ENCODE measurements around the gene LRRC4C. TPM values are rescaled to one million over a fixed set of nuclear protein-coding genes. Genes with fewer than 3 reads are reported as not detected.

LRRC4C gene
- 9.3 TPM for polyA plus RNA-seq (2013, experiment 1 of 4)
- polyA plus RNA-seq (2013, experiment 2 of 4) = 4.4 TPM
- 5.1 TPM for polyA plus RNA-seq (2013, experiment 3 of 4)
- polyA plus RNA-seq (2013, experiment 4 of 4) = 6.3 TPM

DNA sequence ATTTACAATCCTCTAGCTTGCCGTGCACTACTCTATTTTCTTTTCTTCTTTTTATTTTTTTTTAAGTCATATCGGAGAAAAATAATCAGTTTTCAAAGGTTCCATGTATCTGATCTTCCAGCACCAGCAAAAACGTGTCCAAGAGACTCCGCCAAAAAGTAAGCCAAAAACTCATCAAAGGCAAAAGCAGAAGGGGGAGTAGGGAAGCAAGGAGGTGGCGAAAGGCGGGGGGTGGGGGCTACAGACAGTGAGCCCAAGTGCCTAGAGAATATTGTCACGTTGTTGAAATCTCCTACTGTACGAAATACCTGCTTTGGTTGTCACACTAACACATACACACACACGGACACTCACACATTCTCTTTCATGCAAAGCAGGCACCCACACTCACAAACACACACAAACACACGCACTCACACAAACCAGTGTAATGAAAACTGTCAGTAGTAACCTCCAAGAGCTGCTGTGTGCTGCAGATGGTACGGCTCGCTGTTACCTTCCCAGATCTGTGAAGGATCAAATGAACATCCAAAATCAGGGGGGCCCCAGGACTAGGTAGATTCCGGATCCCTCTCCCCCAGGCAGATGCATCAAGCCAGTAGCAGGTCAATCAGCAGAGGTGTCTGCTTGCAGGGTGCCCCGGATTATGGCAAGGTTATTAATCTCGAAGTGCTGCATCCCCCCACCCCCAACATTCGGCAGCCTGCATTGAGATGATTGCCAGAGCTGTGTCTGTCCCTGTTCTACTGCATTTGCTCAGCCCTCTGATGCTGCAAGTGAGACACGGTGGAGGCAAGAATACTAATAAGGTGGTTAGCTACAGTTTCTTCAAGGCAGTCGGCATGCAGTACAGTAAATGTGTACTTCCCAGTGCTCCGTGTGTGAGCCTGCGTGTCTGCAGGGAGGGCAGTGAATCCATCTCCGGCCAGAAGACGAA, at the start of gene LRRC4C:
Gene LRRC4C, minus strand, starts transcription at position 188 of the 937 bp plus-strand sequence.
- Histone ChIP-seq H3K4me1 (ENCODE audit: control insufficient read depth, insufficient read depth, low read length) (peaks cover 37% of the 10 kb centered on the region), H3K36me3 (ENCODE audit: control insufficient read depth, insufficient read depth, low read length) (no peaks in the 10 kb centered on the region), H3K27me3 (ENCODE audit: control insufficient read depth, insufficient read depth, low read length, poor library complexity, severe bottlenecking) (no peaks in the 10 kb centered on the region), H3K27ac (ENCODE audit: insufficient read depth, low read depth, low read length, poor library complexity, severe bottlenecking) (no peak within 1 kb of the TSS), H3K4me3 (ENCODE audit: insufficient read depth, low read depth, low read length) (no peak within 1 kb of the TSS), H3K9me3 (ENCODE audit: control insufficient read depth, low read length) (no peaks in the 10 kb centered on the region)
- WGBS, 2 experiments = 83 to 85% methylated on average over 22 of the region's 22 CpGs

DNA sequence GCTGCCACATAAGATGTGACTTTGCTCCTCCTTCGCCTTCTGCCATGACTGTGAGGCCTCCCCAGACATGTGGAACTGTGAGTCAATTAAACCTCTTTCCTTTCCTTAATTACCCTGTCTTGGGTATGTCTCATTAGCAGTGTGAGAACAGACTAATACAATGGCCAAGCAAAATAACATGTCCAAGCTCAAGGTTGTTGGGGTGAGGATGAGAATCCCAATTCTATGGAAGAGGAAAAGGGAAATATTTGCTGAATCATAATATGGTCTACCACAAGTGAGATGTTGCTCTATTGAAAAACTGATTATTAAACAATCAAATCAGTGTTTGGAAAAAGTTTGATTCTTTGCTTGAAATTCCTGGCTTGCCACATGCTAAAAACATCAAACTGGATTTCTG, 48.7 kb upstream of the LRRC4C start:
- H3K36me3 ChIP-seq (ENCODE audit: control insufficient read depth, insufficient read depth, low read length) = no peaks in the 10 kb centered on the region
- WGBS, 2 experiments = 86 to 93% methylated on average over 1 of the region's 1 CpG

DNA sequence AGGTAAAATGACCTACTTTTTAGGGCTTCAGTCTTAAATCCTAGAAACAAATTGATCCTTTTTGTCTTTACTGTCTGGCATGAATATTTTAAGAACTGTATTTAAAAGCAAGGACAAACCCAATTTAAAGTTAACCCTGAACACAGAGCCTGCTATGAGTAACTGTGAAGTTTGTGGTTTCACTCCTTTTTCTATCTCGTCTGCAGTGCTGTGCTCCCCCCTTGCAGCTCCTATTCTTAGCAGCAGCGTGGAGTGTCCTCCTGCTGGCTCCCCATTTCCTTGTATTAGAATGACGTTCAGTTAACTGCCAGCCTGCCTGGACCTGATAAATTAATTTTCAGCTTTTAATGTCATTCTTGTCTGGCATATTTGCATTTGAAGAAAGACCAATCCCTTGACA, 40.0 kb upstream of the LRRC4C start:
- Histone ChIP-seq H3K4me3 (ENCODE audit: insufficient read depth, low read depth, low read length) (no peak overlapping the region), H3K9me3 (ENCODE audit: control insufficient read depth, low read length) (no peaks in the 10 kb centered on the region), H3K27me3 (ENCODE audit: control insufficient read depth, insufficient read depth, low read length, poor library complexity, severe bottlenecking) (no peaks in the 10 kb centered on the region), H3K36me3 (ENCODE audit: control insufficient read depth, insufficient read depth, low read length) (no peaks in the 10 kb centered on the region), H3K4me1 (ENCODE audit: control insufficient read depth, insufficient read depth, low read length) (peaks cover 21% of the 10 kb centered on the region), H3K27ac (ENCODE audit: insufficient read depth, low read depth, low read length, poor library complexity, severe bottlenecking) (no peak overlapping the region)
- WGBS, 2 experiments = 18 to 22% methylated on average over 3 of the region's 3 CpGs

More for the DNA sequence above, 48.7 kb upstream of the LRRC4C start:
- Histone ChIP-seq H3K4me1 (ENCODE audit: control insufficient read depth, insufficient read depth, low read length) (peaks cover 4% of the 10 kb centered on the region), H3K27ac (ENCODE audit: insufficient read depth, low read depth, low read length, poor library complexity, severe bottlenecking) (no peak overlapping the region), H3K27me3 (ENCODE audit: control insufficient read depth, insufficient read depth, low read length, poor library complexity, severe bottlenecking) (no peaks in the 10 kb centered on the region), H3K9me3 (ENCODE audit: control insufficient read depth, low read length) (no peaks in the 10 kb centered on the region), H3K4me3 (ENCODE audit: insufficient read depth, low read depth, low read length) (no peak overlapping the region)

DNA sequence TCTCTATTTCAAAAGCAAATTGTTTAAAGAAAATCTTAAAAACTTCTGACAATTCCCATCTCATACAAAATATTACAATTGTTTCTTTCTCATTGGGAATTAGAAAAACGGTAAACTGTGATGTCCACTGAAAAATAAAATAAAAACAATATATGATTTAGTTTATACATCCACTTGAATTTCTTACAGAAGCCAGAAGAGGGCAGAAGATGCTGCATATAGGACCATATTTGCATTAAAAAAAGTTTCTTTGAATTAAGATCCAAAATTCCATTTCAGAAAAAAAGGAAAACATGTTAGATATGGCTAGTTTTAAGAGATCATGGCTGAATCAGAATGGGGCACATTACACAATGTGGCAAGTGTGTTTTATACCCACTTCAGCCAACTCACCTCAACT, 39.3 kb upstream of the LRRC4C start:
- Histone ChIP-seq H3K4me1 (ENCODE audit: control insufficient read depth, insufficient read depth, low read length) (peaks cover 21% of the 10 kb centered on the region), H3K36me3 (ENCODE audit: control insufficient read depth, insufficient read depth, low read length) (no peaks in the 10 kb centered on the region), H3K4me3 (ENCODE audit: insufficient read depth, low read depth, low read length) (no peak overlapping the region), H3K27me3 (ENCODE audit: control insufficient read depth, insufficient read depth, low read length, poor library complexity, severe bottlenecking) (no peaks in the 10 kb centered on the region), H3K27ac (ENCODE audit: insufficient read depth, low read depth, low read length, poor library complexity, severe bottlenecking) (peak overlapping the region; percentile 64), H3K9me3 (ENCODE audit: control insufficient read depth, low read length) (no peaks in the 10 kb centered on the region)
- no CpG with 5 or more reads among the region's 1 CpG for WGBS, 2 experiments

DNA sequence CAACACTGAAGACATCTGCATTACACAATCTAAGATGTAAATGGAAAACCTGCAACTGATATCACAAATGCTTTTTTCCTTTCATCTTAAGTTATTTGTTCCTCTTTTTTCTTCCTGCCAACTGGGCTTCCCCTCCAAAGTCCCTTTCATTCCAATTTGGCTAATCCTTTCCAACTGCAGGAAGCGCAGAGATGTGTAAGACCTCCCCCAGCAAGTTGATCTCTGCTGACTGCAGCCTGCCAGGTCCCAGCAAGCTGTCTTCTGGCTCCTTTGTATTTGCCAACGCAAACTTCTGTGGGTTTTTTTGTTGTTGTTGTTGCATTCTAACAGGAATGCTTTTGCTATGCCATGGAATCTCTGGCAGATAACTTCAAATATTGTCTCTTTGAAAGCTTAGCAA, 38.5 kb upstream of the LRRC4C start:
- H3K27ac ChIP-seq (ENCODE audit: insufficient read depth, low read depth, low read length, poor library complexity, severe bottlenecking) = peak overlapping the region; percentile 64
- WGBS, 2 experiments = 0 to 4% methylated on average over 2 of the region's 2 CpGs
- no peak overlapping the region for H3K4me3 ChIP-seq (ENCODE audit: insufficient read depth, low read depth, low read length)

DNA sequence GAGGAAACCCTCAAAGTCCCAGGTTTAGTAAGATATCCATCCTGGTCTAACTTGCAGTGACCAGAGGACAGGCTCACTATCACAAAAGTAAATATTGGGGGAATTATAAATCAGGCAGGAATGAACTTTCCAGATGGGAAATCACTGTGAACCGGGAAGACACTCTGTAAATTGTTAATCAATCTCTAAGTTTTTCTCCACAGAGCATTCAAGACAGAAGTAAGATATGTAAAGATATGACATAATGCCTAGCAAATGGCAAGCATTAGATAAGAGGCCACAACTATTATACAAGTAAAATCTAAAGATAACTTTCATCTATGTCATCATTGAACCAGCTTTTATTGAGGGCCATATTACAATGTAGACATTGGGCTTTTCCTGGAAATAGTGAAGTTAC, 35.3 kb upstream of the LRRC4C start:
- Histone ChIP-seq H3K27ac (ENCODE audit: insufficient read depth, low read depth, low read length, poor library complexity, severe bottlenecking) (no peak overlapping the region), H3K9me3 (ENCODE audit: control insufficient read depth, low read length) (no peaks in the 10 kb centered on the region), H3K27me3 (ENCODE audit: control insufficient read depth, insufficient read depth, low read length, poor library complexity, severe bottlenecking) (no peaks in the 10 kb centered on the region), H3K4me1 (ENCODE audit: control insufficient read depth, insufficient read depth, low read length) (peaks cover 20% of the 10 kb centered on the region), H3K4me3 (ENCODE audit: insufficient read depth, low read depth, low read length) (no peak overlapping the region), H3K36me3 (ENCODE audit: control insufficient read depth, insufficient read depth, low read length) (no peaks in the 10 kb centered on the region)
- WGBS, 2 experiments = 60 to 100% methylated on average over 1 of the region's 1 CpG

More for the DNA sequence above, 38.5 kb upstream of the LRRC4C start:
- no peaks in the 10 kb centered on the region for H3K9me3 ChIP-seq (ENCODE audit: control insufficient read depth, low read length)
- H3K27me3 ChIP-seq (ENCODE audit: control insufficient read depth, insufficient read depth, low read length, poor library complexity, severe bottlenecking) = no peaks in the 10 kb centered on the region
- H3K4me1 ChIP-seq (ENCODE audit: control insufficient read depth, insufficient read depth, low read length) = peaks cover 21% of the 10 kb centered on the region
- H3K36me3 ChIP-seq (ENCODE audit: control insufficient read depth, insufficient read depth, low read length) = no peaks in the 10 kb centered on the region

DNA sequence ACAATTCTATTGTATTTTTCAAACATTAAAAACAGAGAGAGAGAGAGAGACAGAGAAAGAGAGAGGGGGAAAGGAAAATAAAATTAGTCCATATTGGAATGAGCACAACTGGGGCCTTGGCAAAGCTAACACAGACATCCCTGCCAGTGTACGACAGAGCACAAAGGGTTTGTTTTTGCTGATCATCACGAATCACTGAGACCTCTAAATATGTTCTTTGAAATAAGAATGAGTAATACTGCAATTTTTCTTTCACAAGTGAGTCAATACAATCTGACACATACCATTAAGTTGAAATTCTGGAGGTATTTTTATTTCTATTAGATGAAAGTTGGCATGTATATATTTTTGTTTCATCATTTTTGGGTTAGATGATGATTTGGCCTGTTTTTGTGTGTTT, 27.0 kb upstream of the LRRC4C start:
- no peak overlapping the region for H3K4me3 ChIP-seq (ENCODE audit: insufficient read depth, low read depth, low read length)
- no peaks in the 10 kb centered on the region for H3K36me3 ChIP-seq (ENCODE audit: control insufficient read depth, insufficient read depth, low read length)
- no peak overlapping the region for H3K27ac ChIP-seq (ENCODE audit: insufficient read depth, low read depth, low read length, poor library complexity, severe bottlenecking)
- no peaks in the 10 kb centered on the region for H3K27me3 ChIP-seq (ENCODE audit: control insufficient read depth, insufficient read depth, low read length, poor library complexity, severe bottlenecking)
- H3K9me3 ChIP-seq (ENCODE audit: control insufficient read depth, low read length) = no peaks in the 10 kb centered on the region
- WGBS, 2 experiments = 98 to 100% methylated on average over 2 of the region's 2 CpGs
- H3K4me1 ChIP-seq (ENCODE audit: control insufficient read depth, insufficient read depth, low read length) = no peaks in the 10 kb centered on the region

DNA sequence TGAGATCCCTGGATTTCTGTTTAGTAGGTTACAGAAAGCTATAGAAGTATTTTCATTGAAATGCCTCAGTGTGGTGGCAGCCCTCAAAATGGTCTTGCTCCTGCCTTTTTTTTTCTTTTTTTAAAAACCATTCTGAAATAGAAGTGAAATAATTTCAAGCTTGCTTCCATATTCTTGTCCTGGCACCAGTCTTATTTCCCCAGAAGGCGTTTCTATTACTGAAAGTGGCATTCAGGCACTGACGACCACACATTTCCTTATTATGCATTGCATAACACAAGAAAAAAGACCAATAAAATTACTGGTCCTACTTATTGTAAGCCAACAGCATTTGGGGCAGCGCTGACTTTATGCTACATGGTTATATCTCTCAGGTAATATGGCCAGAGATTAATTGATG, 24.5 kb upstream of the LRRC4C start:
- Histone ChIP-seq H3K36me3 (ENCODE audit: control insufficient read depth, insufficient read depth, low read length) (no peaks in the 10 kb centered on the region), H3K9me3 (ENCODE audit: control insufficient read depth, low read length) (peaks cover 3% of the 10 kb centered on the region), H3K4me3 (ENCODE audit: insufficient read depth, low read depth, low read length) (no peak overlapping the region), H3K4me1 (ENCODE audit: control insufficient read depth, insufficient read depth, low read length) (no peaks in the 10 kb centered on the region), H3K27me3 (ENCODE audit: control insufficient read depth, insufficient read depth, low read length, poor library complexity, severe bottlenecking) (no peaks in the 10 kb centered on the region), H3K27ac (ENCODE audit: insufficient read depth, low read depth, low read length, poor library complexity, severe bottlenecking) (no peak overlapping the region)
- 91 to 98% methylated on average over 2 of the region's 3 CpGs for WGBS, 2 experiments

DNA sequence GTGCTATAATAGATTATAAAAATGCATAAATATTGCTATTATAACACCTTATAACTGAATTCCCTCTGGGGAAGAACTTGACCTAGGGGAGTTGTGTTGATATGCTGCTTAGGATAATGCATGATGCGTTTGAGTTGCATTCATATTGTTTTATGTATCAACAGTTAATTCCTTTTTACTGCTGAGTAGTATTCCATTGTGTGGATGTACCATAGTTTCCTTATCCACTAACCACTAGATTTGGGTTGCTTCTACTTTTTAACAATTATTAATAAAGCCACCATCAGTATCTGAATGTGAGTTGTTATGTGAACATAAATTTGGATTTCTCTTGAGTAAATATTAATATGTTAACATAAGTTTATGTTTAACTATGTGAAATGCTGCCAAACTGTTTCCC, 19.7 kb upstream of the LRRC4C start:
- no peak overlapping the region for H3K27ac ChIP-seq (ENCODE audit: insufficient read depth, low read depth, low read length, poor library complexity, severe bottlenecking)
- no peaks in the 10 kb centered on the region for H3K4me1 ChIP-seq (ENCODE audit: control insufficient read depth, insufficient read depth, low read length)
- no peaks in the 10 kb centered on the region for H3K36me3 ChIP-seq (ENCODE audit: control insufficient read depth, insufficient read depth, low read length)
- 100% methylated on average over 1 of the region's 1 CpG; no CpG with 5 or more reads in 1 of the 2 experiments for WGBS, 2 experiments
- peaks cover 3% of the 10 kb centered on the region for H3K9me3 ChIP-seq (ENCODE audit: control insufficient read depth, low read length)
- H3K27me3 ChIP-seq (ENCODE audit: control insufficient read depth, insufficient read depth, low read length, poor library complexity, severe bottlenecking) = no peaks in the 10 kb centered on the region
- H3K4me3 ChIP-seq (ENCODE audit: insufficient read depth, low read depth, low read length) = no peak overlapping the region

DNA sequence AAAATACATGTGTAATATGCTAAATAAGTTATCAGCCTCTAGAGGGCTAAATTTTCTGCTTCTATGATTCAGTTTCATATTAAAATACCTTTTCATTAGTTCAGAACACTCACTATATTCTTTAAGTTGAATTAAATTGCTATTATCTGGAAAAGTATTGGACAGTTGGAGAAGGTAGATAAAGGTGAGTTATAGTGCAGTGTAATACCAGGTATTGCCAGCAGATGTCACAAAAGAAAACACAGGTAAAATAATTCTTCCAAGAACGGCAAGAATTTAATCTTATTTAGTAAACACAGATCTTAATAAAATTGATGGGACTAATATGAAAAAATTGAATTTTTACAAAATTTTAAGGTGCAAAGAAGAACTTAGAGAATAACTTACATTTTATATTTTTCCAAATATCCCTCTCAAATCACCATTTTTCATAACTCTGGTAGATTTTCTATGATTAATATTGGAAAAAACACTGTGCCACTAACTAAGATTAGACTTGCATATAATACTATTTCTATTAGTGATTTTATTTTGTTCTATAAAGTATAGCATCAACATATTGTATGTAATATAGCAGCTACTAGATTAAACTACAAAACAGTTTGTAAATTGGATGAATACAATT, 1.7 kb upstream of the LRRC4C start:
- Histone ChIP-seq H3K9me3 (ENCODE audit: control insufficient read depth, low read length) (no peaks in the 10 kb centered on the region), H3K36me3 (ENCODE audit: control insufficient read depth, insufficient read depth, low read length) (no peaks in the 10 kb centered on the region), H3K4me1 (ENCODE audit: control insufficient read depth, insufficient read depth, low read length) (peaks cover 31% of the 10 kb centered on the region), H3K27ac (ENCODE audit: insufficient read depth, low read depth, low read length, poor library complexity, severe bottlenecking) (no peak overlapping the region), H3K27me3 (ENCODE audit: control insufficient read depth, insufficient read depth, low read length, poor library complexity, severe bottlenecking) (no peaks in the 10 kb centered on the region), H3K4me3 (ENCODE audit: insufficient read depth, low read depth, low read length) (no peak overlapping the region)
- WGBS, 2 experiments = no CpG with 5 or more reads among the region's 1 CpG
